ENCODE results near the gene UQCC3. TPM values are rescaled to one million over a fixed set of nuclear protein-coding genes. Genes with fewer than 3 reads are reported as not detected.
"Not testable (repeated sequence)": the region's sequence is repeated elsewhere in the genome, so short reads cannot be mapped to it uniquely, and the experiment has no call there.

The UQCC3 gene
- total RNA-seq, 2 experiments from 2014 or later = 6.7 to 6.8 TPM

DNA sequence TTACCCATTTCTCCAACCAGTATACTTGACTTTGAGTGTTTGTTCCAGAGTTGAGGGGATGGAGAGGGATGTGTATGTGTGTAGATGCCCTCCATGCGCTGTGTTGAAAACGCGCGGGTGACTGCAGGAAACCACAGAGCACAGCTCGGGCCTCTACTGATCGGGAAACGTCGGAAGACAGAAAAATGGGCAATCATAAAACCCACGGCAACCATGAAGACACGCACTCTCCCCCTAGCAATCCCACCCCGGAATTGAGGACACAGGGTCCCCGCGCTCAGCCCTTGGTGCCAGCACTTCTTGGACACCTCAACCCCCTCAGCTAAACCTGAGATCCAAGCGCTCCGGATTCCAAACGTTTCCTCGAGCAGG lies 251 bp upstream of the UQCC3 start:
- peak; percentile 21 for ATAC-seq (ENCODE audit: low read depth)

DNA sequence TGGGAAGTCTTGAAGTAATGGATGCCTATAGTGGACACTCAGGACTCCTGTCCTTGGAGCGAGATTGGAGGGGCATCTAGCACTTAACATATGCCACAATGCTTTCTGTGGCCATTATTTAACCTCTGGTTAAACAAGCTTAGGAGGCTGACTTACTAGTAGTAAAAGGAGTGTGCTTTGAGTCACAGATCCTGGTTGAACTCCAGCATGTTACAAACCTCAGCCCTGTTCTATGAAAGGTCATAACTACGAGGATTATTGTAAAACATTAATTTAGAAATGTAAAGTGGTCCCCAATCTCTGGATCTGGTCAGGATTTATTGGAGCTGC lies 1.7 kb downstream of the UQCC3 start:
- peaks cover 16% of the 10 kb centered on the region for H3K36me3 Mint-ChIP-seq
- H3K4me1 Mint-ChIP-seq = peaks cover 37% of the 10 kb centered on the region
- H3K9me3 Mint-ChIP-seq = no peaks in the 10 kb centered on the region
- POLR2A ChIA-PET = interaction anchor here (0.9 to 3.9 kb wide), 13 partner anchors 8 to 168 kb away, joined by 3 to 73 read pairs (median 17); partner anchors contain the start of genes C11orf98, CSKMT, EEF1G and GANAB
- H3K4me3 Mint-ChIP-seq = no peak overlapping the region
- H3K27me3 Mint-ChIP-seq = no peaks in the 10 kb centered on the region
- H3K27ac Mint-ChIP-seq = peak overlapping the region; percentile 91
- ATAC-seq (ENCODE audit: low read depth) (no peak), DNase-seq (no peak)

More for the DNA sequence above, 251 bp upstream of the UQCC3 start:
- POLR2A ChIA-PET = interaction anchor here (0.6 to 4.4 kb wide), 33 partner anchors 8 to 247 kb away, joined by 3 to 73 read pairs (median 8); partner anchors contain the start of genes B3GAT3, BSCL2, EML3 and GANAB
- DNase-seq = no peak
- Mint-ChIP-seq H3K27me3 (no peaks in the 10 kb centered on the region), H3K4me1 (peaks cover 41% of the 10 kb centered on the region), H3K36me3 (peaks cover 11% of the 10 kb centered on the region), H3K4me3 (peak overlapping the region; percentile 94), H3K9me3 (no peaks in the 10 kb centered on the region), H3K27ac (peak overlapping the region; percentile 91)

GRCh38 chr11:62675415-62675814 lies 3.9 kb downstream of the UQCC3 start:
- H3K27me3 Mint-ChIP-seq; H3K27ac Mint-ChIP-seq; ATAC-seq (ENCODE audit: low read depth); DNase-seq; H3K4me3 Mint-ChIP-seq; H3K9me3 Mint-ChIP-seq: not testable (repeated sequence)
- peaks cover 13% of the 10 kb centered on the region for H3K36me3 Mint-ChIP-seq
- POLR2A ChIA-PET = interaction anchor here (0.6 to 3.6 kb wide), 8 partner anchors 8 to 84 kb away, joined by 3 to 25 read pairs (median 4); partner anchors contain the start of genes C11orf98, CSKMT, HNRNPUL2 and INTS5
- peaks cover 31% of the 10 kb centered on the region for H3K4me1 Mint-ChIP-seq

DNA sequence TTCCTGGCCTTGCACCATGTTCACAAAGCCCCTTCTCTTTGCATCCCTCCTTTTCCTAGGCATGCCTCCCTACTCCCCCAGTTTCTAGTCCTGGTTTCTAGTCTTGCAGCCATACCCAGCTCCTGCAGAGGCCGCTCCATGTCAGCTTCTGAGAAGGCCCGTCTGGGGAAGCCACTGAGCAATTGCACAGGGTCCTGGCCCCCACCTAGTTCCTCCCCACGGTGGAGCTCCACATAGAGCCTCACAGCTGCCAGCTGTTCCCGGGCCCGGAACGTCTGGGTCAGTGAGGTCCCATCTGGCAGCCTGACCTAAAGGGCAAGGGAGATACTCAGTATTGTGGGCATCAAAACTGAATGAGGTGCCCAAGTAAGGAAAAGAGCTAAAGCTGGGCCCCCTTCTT lies 5.2 kb downstream of the UQCC3 start:
- Mint-ChIP-seq H3K4me1 (peaks cover 32% of the 10 kb centered on the region), H3K27ac (peak overlapping the region; percentile 22), H3K9me3 (no peaks in the 10 kb centered on the region), H3K36me3 (peaks cover 13% of the 10 kb centered on the region), H3K4me3 (no peak overlapping the region), H3K27me3 (no peaks in the 10 kb centered on the region)
- POLR2A ChIA-PET = interaction anchor here (0.9 to 2.7 kb wide), 4 partner anchors 10 to 85 kb away, joined by 3 to 15 read pairs (median 7); partner anchors contain the start of genes C11orf98, CSKMT, INTS5 and TUT1
- DNase-seq (no peak), ATAC-seq (ENCODE audit: low read depth) (no peak)

GRCh38 chr11:62677156-62677555 lies 5.7 kb downstream of the UQCC3 start:
- Mint-ChIP-seq H3K27ac (peak overlapping the region; percentile 17), H3K4me3 (peak overlapping the region; percentile 40), H3K4me1 (peaks cover 30% of the 10 kb centered on the region), H3K36me3 (peaks cover 13% of the 10 kb centered on the region), H3K27me3 (no peaks in the 10 kb centered on the region), H3K9me3 (no peaks in the 10 kb centered on the region)
- DNase-seq = no peak
- POLR2A ChIA-PET = interaction anchor here (0.9 to 2.7 kb wide), 3 partner anchors 10 to 86 kb away, joined by 3 to 15 read pairs (median 10); partner anchors contain the start of genes C11orf98, CSKMT and TUT1
- ATAC-seq (ENCODE audit: low read depth) = no peak

DNA sequence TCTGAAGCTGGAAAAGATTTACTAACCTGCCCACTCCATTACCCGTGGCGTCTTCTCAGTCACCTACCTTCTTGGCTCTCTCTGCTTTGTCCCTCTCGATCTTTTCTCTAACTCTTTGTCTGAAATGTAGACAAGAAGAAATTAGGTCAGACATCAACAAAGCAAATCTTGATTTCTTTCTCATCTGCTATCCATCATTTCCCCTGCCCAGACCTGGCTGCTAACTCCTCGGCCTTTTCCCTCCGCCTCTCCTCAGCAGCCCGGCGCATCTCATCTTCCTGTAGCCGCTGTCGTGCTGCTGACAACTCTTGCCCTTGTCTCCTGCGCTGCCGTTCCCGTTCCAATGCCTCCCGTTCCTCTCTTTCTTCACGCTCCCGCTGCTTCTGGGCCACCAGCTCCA lies 6.2 kb downstream of the UQCC3 start:
- Mint-ChIP-seq H3K27me3 (no peaks in the 10 kb centered on the region), H3K27ac (peak overlapping the region; percentile 88), H3K9me3 (no peaks in the 10 kb centered on the region), H3K4me1 (peaks cover 26% of the 10 kb centered on the region), H3K36me3 (peaks cover 13% of the 10 kb centered on the region), H3K4me3 (peak overlapping the region; percentile 85)
- DNase-seq = no peak
- ATAC-seq (ENCODE audit: low read depth) = no peak
- POLR2A ChIA-PET = interaction anchor here (1.8 to 2.7 kb wide), 2 partner anchors 13 to 86 kb away, joined by 10 to 15 read pairs; partner anchors contain the start of genes C11orf98, CSKMT and TUT1

- H3K9me3 Mint-ChIP-seq = no peaks in the 10 kb centered on the region
- no peak for ATAC-seq (ENCODE audit: low read depth)
Measured at GRCh38 chr11:62678433-62678769, 6.9 kb downstream of the UQCC3 start.

DNA sequence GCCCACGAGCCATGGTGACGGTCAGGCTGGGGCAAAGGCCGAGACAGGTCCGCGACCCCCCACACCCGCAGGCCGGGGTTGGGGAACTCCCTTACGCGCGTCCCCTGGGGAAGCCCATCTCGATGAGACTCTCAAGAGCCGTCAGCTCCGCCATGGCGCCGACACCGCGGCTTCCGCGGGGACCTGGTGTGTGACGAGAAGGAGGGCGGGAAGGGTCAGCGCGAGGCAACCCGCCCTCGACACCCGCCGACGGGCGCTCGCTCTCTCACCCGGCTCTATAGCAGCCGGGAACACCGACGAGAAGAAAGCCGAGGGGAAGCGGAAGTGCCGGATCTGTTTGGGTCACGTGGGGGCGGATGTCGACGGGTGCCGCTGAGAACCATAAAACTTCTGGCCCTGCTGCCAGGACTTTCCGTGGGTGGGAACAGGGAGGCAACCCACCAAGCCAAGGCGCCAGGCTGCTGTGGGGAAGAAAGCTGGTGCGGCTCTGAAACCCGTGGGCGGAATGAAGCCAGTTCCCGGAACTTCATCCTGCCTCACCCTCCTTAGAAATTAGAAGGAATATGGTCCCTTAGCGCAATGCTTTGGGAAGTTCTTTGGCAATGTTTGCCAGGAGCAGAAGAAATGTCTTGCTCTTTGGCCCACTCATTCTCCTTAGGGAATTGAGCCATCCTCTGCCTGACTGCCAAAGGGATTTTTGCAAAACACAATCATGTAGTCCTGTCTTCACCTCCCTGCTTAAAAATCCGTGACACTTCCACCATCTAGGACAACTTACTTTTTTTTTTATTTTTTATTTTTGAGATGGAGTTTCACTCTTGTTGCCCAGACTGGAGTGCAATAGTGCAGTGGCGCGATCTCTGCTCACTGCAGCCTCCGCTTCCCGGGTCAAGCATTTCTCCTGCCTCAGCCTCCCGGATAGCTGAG lies 7.6 kb downstream of the UQCC3 start, which contains the start of gene UBXN1:
UBXN1 (minus strand) TSS at position 304 of the 927 bp plus-strand sequence; CDS start at position 154, 150 bp downstream.
- H3K27me3 Mint-ChIP-seq = no peaks in the 10 kb centered on the region
- peak; percentile 82 for DNase-seq
- H3K4me3 Mint-ChIP-seq = peak within 1 kb of the TSS; percentile 85
- peak; percentile 79 for ATAC-seq (ENCODE audit: low read depth)
- peaks cover 10% of the 10 kb centered on the region for H3K36me3 Mint-ChIP-seq
- peaks cover 20% of the 10 kb centered on the region for H3K4me1 Mint-ChIP-seq
- peak within 1 kb of the TSS; percentile 88 for H3K27ac Mint-ChIP-seq
- POLR2A ChIA-PET = interaction anchor here (0.6 to 2.8 kb wide), 11 partner anchors 12 to 202 kb away, joined by 3 to 13 read pairs (median 4); partner anchors contain the start of genes C11orf98, CSKMT, HNRNPUL2 and SLC3A2
- H3K9me3 Mint-ChIP-seq = no peaks in the 10 kb centered on the region

More at GRCh38 chr11:62678433-62678769, 6.9 kb downstream of the UQCC3 start:
- POLR2A ChIA-PET = interaction anchor here (0.7 to 2.4 kb wide), 5 partner anchors 11 to 37 kb away, joined by 3 to 10 read pairs (median 4); partner anchors contain the start of genes C11orf98 and CSKMT
- Mint-ChIP-seq H3K36me3 (peaks cover 13% of the 10 kb centered on the region), H3K4me3 (peak overlapping the region; percentile 85), H3K27me3 (no peaks in the 10 kb centered on the region), H3K4me1 (peaks cover 23% of the 10 kb centered on the region), H3K27ac (peak overlapping the region; percentile 88)
- DNase-seq = no peak

GRCh38 chr11:62680825-62681240 lies 9.4 kb downstream of the UQCC3 start:
- peaks cover 17% of the 10 kb centered on the region for H3K4me1 Mint-ChIP-seq
- H3K27ac Mint-ChIP-seq = peak overlapping the region; percentile 71
- peak overlapping the region; percentile 35 for H3K4me3 Mint-ChIP-seq
- H3K36me3 Mint-ChIP-seq = peaks cover 8% of the 10 kb centered on the region
- ATAC-seq (ENCODE audit: low read depth) = peak; percentile 86
- H3K27me3 Mint-ChIP-seq = no peaks in the 10 kb centered on the region
- POLR2A ChIA-PET = interaction anchor here (0.6 to 2.8 kb wide), 15 partner anchors 9 to 200 kb away, joined by 3 to 17 read pairs (median 5); partner anchors contain the start of genes C11orf98, CSKMT, EEF1G and GANAB
- no peaks in the 10 kb centered on the region for H3K9me3 Mint-ChIP-seq
- DNase-seq = no peak

DNA sequence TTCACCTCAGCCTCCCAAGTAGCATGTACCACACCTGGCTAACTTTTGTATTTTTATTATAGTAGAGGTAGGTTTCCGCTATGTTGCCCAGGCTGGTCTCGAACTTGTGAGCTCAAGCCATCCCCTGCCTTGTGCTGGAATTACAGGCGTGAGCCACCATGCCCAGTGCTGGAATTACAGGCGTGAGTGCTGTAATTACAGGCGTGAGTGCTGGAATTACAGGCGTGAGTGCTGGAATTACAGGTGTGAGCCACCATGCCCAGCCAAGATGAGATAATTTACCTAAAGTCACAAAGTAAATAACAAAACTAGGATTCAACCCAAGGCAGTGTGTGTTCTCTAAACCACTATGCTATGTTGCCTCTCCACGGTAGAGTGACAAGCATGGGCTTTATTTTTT lies 11.0 kb downstream of the UQCC3 start:
- no peak for DNase-seq
- Mint-ChIP-seq H3K4me1 (peaks cover 11% of the 10 kb centered on the region), H3K4me3 (no peak overlapping the region)

DNA sequence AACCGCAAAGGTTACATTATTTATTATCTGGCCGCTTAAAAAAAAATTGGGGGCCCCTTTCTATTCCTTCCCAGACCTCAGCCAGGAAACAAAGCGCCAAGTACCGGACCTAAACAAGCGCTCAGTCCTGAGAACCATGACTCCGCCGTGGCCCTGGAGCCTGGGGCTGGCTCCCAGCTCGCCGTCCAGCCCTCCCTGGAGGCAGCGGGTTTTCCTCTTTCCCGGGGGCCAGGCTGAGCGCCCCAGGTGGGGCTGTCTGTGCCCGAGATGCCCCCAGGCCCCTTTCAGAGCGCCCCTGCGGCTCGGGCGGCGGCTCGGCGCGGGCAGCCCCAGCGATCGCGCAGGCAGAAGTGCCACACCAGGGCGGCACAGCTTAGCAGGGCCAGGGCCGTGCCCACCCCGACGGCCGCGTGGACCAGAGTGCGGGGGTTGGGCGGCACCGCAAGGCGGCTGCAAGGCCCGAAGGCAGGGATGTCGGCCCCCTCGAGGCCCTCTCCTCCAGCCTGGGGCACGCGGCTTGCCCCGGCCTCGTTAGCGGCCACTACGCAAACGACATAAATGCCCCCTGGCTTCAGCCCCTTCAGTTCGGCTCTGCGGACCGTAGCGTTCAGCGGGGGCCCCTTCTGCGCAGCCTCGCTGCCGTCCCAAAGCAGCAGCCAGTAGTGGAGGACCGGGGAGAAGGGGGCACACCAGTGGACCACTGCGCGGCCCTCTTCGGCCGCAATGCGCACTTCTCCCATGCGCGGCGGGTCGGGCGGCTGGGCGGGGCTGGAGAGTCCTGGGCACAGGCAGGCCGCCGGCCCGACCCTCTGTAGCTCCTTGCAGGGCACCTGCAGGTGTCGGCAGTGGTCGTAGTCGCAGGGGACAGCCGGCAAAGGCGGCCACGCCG lies 16.3 kb downstream of the UQCC3 start:
- no peak overlapping the region for H3K4me3 Mint-ChIP-seq
- peaks cover 8% of the 10 kb centered on the region for H3K36me3 Mint-ChIP-seq
- peaks cover 10% of the 10 kb centered on the region for H3K27me3 Mint-ChIP-seq
- DNase-seq = no peak
- no peak overlapping the region for H3K27ac Mint-ChIP-seq
- POLR2A ChIA-PET = interaction anchor here (1.6 kb wide), 1 partner anchor 95 kb away, joined by 4 read pairs; no protein-coding TSS in a partner anchor
- no peak for ATAC-seq (ENCODE audit: low read depth)
- H3K9me3 Mint-ChIP-seq = no peaks in the 10 kb centered on the region
- no peaks in the 10 kb centered on the region for H3K4me1 Mint-ChIP-seq

More for the DNA sequence above, 11.0 kb downstream of the UQCC3 start:
- Mint-ChIP-seq H3K36me3 (peaks cover 5% of the 10 kb centered on the region), H3K27ac (no peak overlapping the region), H3K9me3 (no peaks in the 10 kb centered on the region), H3K27me3 (peaks cover 6% of the 10 kb centered on the region)
- no peak for ATAC-seq (ENCODE audit: low read depth)
- POLR2A ChIA-PET = no interaction called here

DNA sequence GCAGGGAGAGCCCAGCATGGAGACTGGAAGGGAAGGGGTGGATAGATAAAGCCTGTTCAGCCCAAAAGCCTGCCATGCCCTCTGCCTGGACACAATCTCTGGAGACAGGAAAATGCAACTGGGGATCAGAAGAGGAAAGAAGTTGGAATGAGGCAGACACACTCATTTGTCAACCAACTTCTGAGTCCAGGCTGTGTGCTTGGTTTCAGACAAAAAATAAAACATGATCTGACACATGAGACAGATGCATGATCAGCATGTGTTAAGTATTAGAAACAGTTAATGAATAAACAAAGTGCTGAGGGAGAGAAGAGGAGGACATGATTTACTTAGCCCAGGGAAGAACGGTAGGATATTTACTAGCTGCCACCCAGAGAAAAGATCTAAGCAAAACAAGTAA lies 17.0 kb downstream of the UQCC3 start:
- DNase-seq = no peak
- peaks cover 10% of the 10 kb centered on the region for H3K27me3 Mint-ChIP-seq
- no peaks in the 10 kb centered on the region for H3K9me3 Mint-ChIP-seq
- no peaks in the 10 kb centered on the region for H3K4me1 Mint-ChIP-seq
- ATAC-seq (ENCODE audit: low read depth) = no peak
- no peak overlapping the region for H3K27ac Mint-ChIP-seq
- no peak overlapping the region for H3K4me3 Mint-ChIP-seq
- H3K36me3 Mint-ChIP-seq = peaks cover 10% of the 10 kb centered on the region
- POLR2A ChIA-PET = interaction anchor here (0.5 to 1.6 kb wide), 4 partner anchors 16 to 96 kb away, joined by 4 to 7 read pairs (median 4); partner anchors contain the start of genes LBHD1 and UQCC3
